ENCODE results near the gene SH3RF1.
A peak's percentile ranks its signal among the peaks of the same experiment; 100 is the strongest.

SH3RF1 gene

GRCh38 chr4:169270810-169271691 lies at the start of gene SH3RF1:
Gene SH3RF1 (minus strand): TSS chr4:169270956. CDS start chr4:169269212, 1,744 bp downstream.
- H3K9ac ChIP-seq (ENCODE audit: low read depth, low read length) = peak within 1 kb of the TSS; percentile 74
- H4K20me1 ChIP-seq (ENCODE audit: insufficient read depth, low read length) = peaks cover 4% of the 10 kb centered on the region; the same call in 1 of the 2 replicates
- no peaks in the 10 kb centered on the region for H3K36me3 ChIP-seq (ENCODE audit: insufficient read depth, low read length)
- peak; percentile 70 for DNase-seq
- peak within 1 kb of the TSS; percentile 60 for H3K27ac ChIP-seq (ENCODE audit: low read length)
- peak within 1 kb of the TSS; percentile 83 for H2AFZ ChIP-seq (ENCODE audit: low read depth, low read length)
- peaks cover 27% of the 10 kb centered on the region for H3K4me1 ChIP-seq (ENCODE audit: insufficient read depth, low read length)
- no peaks in the 10 kb centered on the region for H3K79me2 ChIP-seq (ENCODE audit: insufficient read depth, low read length)
- peak; percentile 80 for ATAC-seq (ENCODE audit: insufficient read depth, low read depth)
- H3K4me3 ChIP-seq (ENCODE audit: low read depth in 1 of 2, low read length in 2 of 2) = peak within 1 kb of the TSS; percentile 74 to 77
- H3K27me3 ChIP-seq (ENCODE audit: insufficient read depth, low read length, poor library complexity) = peaks cover 33% of the 10 kb centered on the region
- H3K9me3 ChIP-seq (ENCODE audit: insufficient read depth, low read length, severe bottlenecking) = no peaks in the 10 kb centered on the region
- H3K4me2 ChIP-seq (ENCODE audit: insufficient read depth, low read length) = peak within 1 kb of the TSS; percentile 89
- TF ChIP-seq EZH2 (IDR thresholded peaks at IDR 0.05; ENCODE audit: borderline replicate concordance, low read depth, low read length, severe bottlenecking) = peak; percentile 79
- TF ChIP-seq CTCF (IDR thresholded peaks at IDR 0.05; ENCODE audit: borderline replicate concordance, extremely low read depth, low read length, poor library complexity, severe bottlenecking) = peak; percentile 49

GRCh38 chr4:169315530-169316343 lies 45.0 kb upstream of the SH3RF1 start:
- no peak overlapping the region for H2AFZ ChIP-seq (ENCODE audit: low read depth, low read length)
- H3K4me2 ChIP-seq (ENCODE audit: insufficient read depth, low read length) = no peak overlapping the region
- no peaks in the 10 kb centered on the region for H3K9me3 ChIP-seq (ENCODE audit: insufficient read depth, low read length, severe bottlenecking)
- no peak overlapping the region for H3K27ac ChIP-seq (ENCODE audit: low read length)
- H3K4me3 ChIP-seq (ENCODE audit: low read depth in 1 of 2, low read length in 2 of 2) = no peak overlapping the region
- H3K9ac ChIP-seq (ENCODE audit: low read depth, low read length) = no peak overlapping the region
- peaks cover 3% of the 10 kb centered on the region for H3K27me3 ChIP-seq (ENCODE audit: insufficient read depth, low read length, poor library complexity)
- TF ChIP-seq EZH2 (IDR thresholded peaks at IDR 0.05; ENCODE audit: borderline replicate concordance, low read depth, low read length, severe bottlenecking) (no peak), CTCF (IDR thresholded peaks at IDR 0.05; ENCODE audit: borderline replicate concordance, extremely low read depth, low read length, poor library complexity, severe bottlenecking) (no peak)
- ATAC-seq (ENCODE audit: insufficient read depth, low read depth) (no peak), DNase-seq (no peak)
- H4K20me1 ChIP-seq (ENCODE audit: insufficient read depth, low read length) = no peaks in the 10 kb centered on the region
- no peaks in the 10 kb centered on the region for H3K79me2 ChIP-seq (ENCODE audit: insufficient read depth, low read length)
- no peaks in the 10 kb centered on the region for H3K36me3 ChIP-seq (ENCODE audit: insufficient read depth, low read length)
- no peaks in the 10 kb centered on the region for H3K4me1 ChIP-seq (ENCODE audit: insufficient read depth, low read length)

GRCh38 chr4:169314906-169315305 lies 44.1 kb upstream of the SH3RF1 start:
- no peak overlapping the region for H3K4me2 ChIP-seq (ENCODE audit: insufficient read depth, low read length)
- ATAC-seq (ENCODE audit: insufficient read depth, low read depth) (no peak), DNase-seq (no peak)
- H3K79me2 ChIP-seq (ENCODE audit: insufficient read depth, low read length) = no peaks in the 10 kb centered on the region
- H2AFZ ChIP-seq (ENCODE audit: low read depth, low read length) = no peak overlapping the region
- H3K36me3 ChIP-seq (ENCODE audit: insufficient read depth, low read length) = no peaks in the 10 kb centered on the region
- H3K27me3 ChIP-seq (ENCODE audit: insufficient read depth, low read length, poor library complexity) = peaks cover 3% of the 10 kb centered on the region
- no peak for TF ChIP-seq EZH2 (IDR thresholded peaks at IDR 0.05; ENCODE audit: borderline replicate concordance, low read depth, low read length, severe bottlenecking)
- no peak for TF ChIP-seq CTCF (IDR thresholded peaks at IDR 0.05; ENCODE audit: borderline replicate concordance, extremely low read depth, low read length, poor library complexity, severe bottlenecking)
- H4K20me1 ChIP-seq (ENCODE audit: insufficient read depth, low read length) = no peaks in the 10 kb centered on the region
- H3K9ac ChIP-seq (ENCODE audit: low read depth, low read length) = no peak overlapping the region
- H3K27ac ChIP-seq (ENCODE audit: low read length) = no peak overlapping the region
- H3K4me1 ChIP-seq (ENCODE audit: insufficient read depth, low read length) = no peaks in the 10 kb centered on the region
- H3K4me3 ChIP-seq (ENCODE audit: low read depth in 1 of 2, low read length in 2 of 2) = no peak overlapping the region
- H3K9me3 ChIP-seq (ENCODE audit: insufficient read depth, low read length, severe bottlenecking) = no peaks in the 10 kb centered on the region

All from DND-41 (cell line).